SU-DHL-6 (cell line): ENCODE data around the gene PPFIBP2.

Experiments
- H2AFZ ChIP-seq: fragments of 200-600 bp; sonication (generic); 2 replicates; pipeline ENCODE4 v1.6.1; 2014; ENCODE audit warnings: low read depth, mild to moderate bottlenecking, moderate library complexity, mixed read lengths, antibody characterized with exemption, low read length; ENCODE audit not compliant: severe bottlenecking
- H3F3A ChIP-seq: fragments of 200-600 bp; shearing (Covaris generic); 2 replicates; pipeline ENCODE4 v1.6.0; 2016; ENCODE audit warnings: antibody characterized with exemption, mild to moderate bottlenecking; ENCODE audit not compliant: insufficient read depth
- H3K27ac ChIP-seq: fragments of 200-600 bp; sonication (generic); 2 replicates; pipeline ENCODE4 v1.5.1; 2016; ENCODE audit warnings: low read depth, mild to moderate bottlenecking, low read length, moderate library complexity, mixed read lengths
- H3K27me3 ChIP-seq: fragments of 200-600 bp; sonication (generic), shearing (Covaris generic); 2 replicates; pipeline ENCODE4 v1.6.0; 2014; ENCODE audit warnings: mild to moderate bottlenecking, low read length
- H3K36me3 ChIP-seq: fragments of 200-600 bp; sonication (generic); 2 replicates; pipeline ENCODE4 v1.6.1; 2014; ENCODE audit warnings: mild to moderate bottlenecking, low read length, mixed read lengths
- H3K4me2 ChIP-seq: fragments of 300-600, 200-600 bp; shearing (Covaris generic), sonication (generic); 2 replicates; pipeline ENCODE4 v1.6.0; 2014; ENCODE audit warnings: low read length, low read depth, mild to moderate bottlenecking; ENCODE audit not compliant: poor library complexity, severe bottlenecking
- H3K4me3 ChIP-seq: fragments of 200-600 bp; sonication (generic); 2 replicates; pipeline ENCODE4 v1.5.1; 2014; ENCODE audit warnings: antibody characterized with exemption, low read length, mild to moderate bottlenecking, mixed read lengths; ENCODE audit not compliant: insufficient read depth, poor library complexity, severe bottlenecking
- H3K79me2 ChIP-seq: fragments of 200-600 bp; sonication (generic); 2 replicates; pipeline ENCODE4 v1.6.1; 2014; ENCODE audit warnings: mild to moderate bottlenecking, low read length, moderate library complexity; ENCODE audit not compliant: insufficient read depth
- H3K9ac ChIP-seq: fragments of 200-600 bp; sonication (generic); 2 replicates; pipeline ENCODE4 v1.7.0; 2014; ENCODE audit warnings: mild to moderate bottlenecking, low read length
- H3K9me2 ChIP-seq: fragments of 200-600 bp; sonication (generic); replicated peaks from 2 replicates; pipeline ENCODE4 v1.6.1; 2014; ENCODE audit warnings: low read length; ENCODE audit not compliant: insufficient read depth
- H3K9me3 ChIP-seq: fragments of 200-600 bp; sonication (generic); 2 replicates; pipeline ENCODE4 v1.6.1; 2014; ENCODE audit warnings: low read length, mixed read lengths; ENCODE audit not compliant: insufficient read depth
- H4K20me1 ChIP-seq: fragments of 200-600 bp; sonication (generic); 2 replicates; pipeline ENCODE4 v1.6.1; 2014; ENCODE audit warnings: low read depth, mild to moderate bottlenecking, antibody characterized with exemption, low read length, moderate library complexity, mixed read lengths
- CTCF ChIP-seq: fragments of 200-600 bp; sonication (generic); IDR thresholded peaks from one replicate; pipeline ENCODE4 v1.5.1; 2017; ENCODE audit warnings: antibody characterized with exemption, mild to moderate bottlenecking, low read length, moderate library complexity; ENCODE audit not compliant: insufficient read depth, poor library complexity, severe bottlenecking
- EZH2phosphoT487 ChIP-seq: fragments of 200-600 bp; sonication (generic), shearing (Covaris generic); conservative IDR thresholded peaks from 2 replicates; pipeline ENCODE4 v1.6.1; 2018; ENCODE audit warnings: mild to moderate bottlenecking, antibody characterized with exemption, low read length, moderate library complexity, mixed read lengths

Gene PPFIBP2

DNA sequence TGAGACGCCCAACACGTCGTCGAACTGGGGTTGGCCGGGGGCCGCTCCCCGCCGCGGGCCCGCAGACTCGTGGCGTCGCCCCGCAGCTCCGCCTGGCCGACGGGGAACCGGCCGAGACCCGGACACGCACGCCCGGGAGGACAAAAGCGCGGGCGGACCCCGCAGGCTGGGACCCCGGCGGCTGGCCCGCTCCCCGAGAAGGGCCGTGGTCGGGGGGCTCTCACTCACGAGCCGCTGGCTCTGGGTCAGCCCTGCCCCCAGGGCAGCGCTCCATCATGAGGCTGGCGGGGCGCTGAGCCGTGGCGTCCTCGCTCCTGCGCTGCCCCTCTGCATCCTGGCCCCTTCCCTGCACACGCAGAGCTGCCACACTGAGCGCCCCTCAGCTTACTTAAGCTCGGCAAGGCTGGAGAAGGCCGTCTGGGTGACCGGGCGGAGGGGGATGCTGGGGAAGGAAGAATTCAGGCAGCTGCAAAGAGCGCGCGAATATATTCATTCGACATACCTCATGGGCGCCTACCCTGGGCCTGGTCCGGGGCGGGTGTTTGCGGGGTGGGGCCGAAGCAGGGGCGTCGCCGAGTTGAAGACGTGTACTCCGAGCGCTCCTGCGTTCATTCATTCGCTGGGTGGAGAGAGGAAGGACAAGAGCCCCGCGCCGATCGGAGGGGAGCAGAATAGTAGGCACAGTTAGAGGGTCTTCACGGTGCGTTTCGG, 160.1 kb downstream of the PPFIBP2 start:
- no peak for TF ChIP-seq CTCF
- no peak for TF ChIP-seq EZH2phosphoT487
- Histone ChIP-seq H3K4me3 (peak overlapping the region; percentile 33), H3K4me2 (peak overlapping the region; percentile 34), H3K9me3 (no peaks in the 10 kb centered on the region), H3K9me2 (no peaks in the 10 kb centered on the region), H3K79me2 (no peaks in the 10 kb centered on the region), H3K27me3 (no peaks in the 10 kb centered on the region), H2AFZ (peak overlapping the region; percentile 30), H3K36me3 (no peaks in the 10 kb centered on the region), H4K20me1 (no peaks in the 10 kb centered on the region), H3F3A (no peaks in the 10 kb centered on the region), H3K9ac (peak overlapping the region; percentile 19; the same call in 1 of the 2 replicates), H3K27ac (no peak overlapping the region)

DNA sequence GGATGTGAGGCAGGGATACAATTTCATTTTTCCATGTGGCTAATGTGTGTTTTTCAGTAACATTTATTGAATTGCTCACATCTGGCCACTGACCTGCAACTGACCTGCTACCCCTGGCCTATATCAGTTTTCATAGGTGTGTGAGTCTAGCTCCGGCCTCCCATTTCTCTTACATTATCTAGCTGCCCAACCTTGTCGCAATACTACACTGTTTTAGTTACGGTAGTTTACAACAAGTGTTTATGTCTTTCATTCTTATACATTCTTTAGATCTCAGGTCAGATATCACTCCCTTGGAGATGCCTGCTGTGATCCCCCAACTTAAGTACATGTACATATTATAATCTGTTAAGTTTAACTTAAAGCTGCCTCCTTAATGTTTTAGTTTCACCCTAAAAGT, 161.8 kb downstream of the PPFIBP2 start:
- Histone ChIP-seq H2AFZ (no peak overlapping the region), H3K27me3 (no peaks in the 10 kb centered on the region), H3K79me2 (no peaks in the 10 kb centered on the region), H3K4me3 (no peak overlapping the region), H3K4me2 (no peak overlapping the region), H3K36me3 (no peaks in the 10 kb centered on the region), H3K9ac (no peak overlapping the region), H3F3A (no peaks in the 10 kb centered on the region), H3K9me2 (no peaks in the 10 kb centered on the region), H4K20me1 (no peaks in the 10 kb centered on the region), H3K27ac (no peak overlapping the region), H3K9me3 (no peaks in the 10 kb centered on the region)
- TF ChIP-seq CTCF = no peak
- TF ChIP-seq EZH2phosphoT487 = no peak

- H3K27ac ChIP-seq = no peak overlapping the region
- TF ChIP-seq EZH2phosphoT487 (no peak), CTCF (no peak)
- H3K9ac ChIP-seq = no peak overlapping the region
- no peaks in the 10 kb centered on the region for H3K9me2 ChIP-seq
- H2AFZ ChIP-seq = no peak overlapping the region
- no peaks in the 10 kb centered on the region for H3K36me3 ChIP-seq
- H3K9me3 ChIP-seq = no peaks in the 10 kb centered on the region
- H3F3A ChIP-seq = no peaks in the 10 kb centered on the region
- H3K79me2 ChIP-seq = no peaks in the 10 kb centered on the region
- no peak overlapping the region for H3K4me3 ChIP-seq
- H3K27me3 ChIP-seq = no peaks in the 10 kb centered on the region
- no peaks in the 10 kb centered on the region for H4K20me1 ChIP-seq
- no peak overlapping the region for H3K4me2 ChIP-seq
These were observed 163.3 kb downstream of the PPFIBP2 start for GRCh38 chr11:7677071-7677470.
